SK-N-SH treated with all-trans-retinoic acid at 6 μM for 48 hours (cell line): ENCODE measurements around the gene DNAJB4.

ENCODE experiments used
- CREB5 ChIP-seq: fragments of 250-450 bp; sonication (Bioruptor Pico); IDR thresholded peaks from 2 replicates; pipeline ENCODE4 v1.5.1; 2020; ENCODE audit warnings: low read depth, mild to moderate bottlenecking, moderate library complexity
- GLIS3 ChIP-seq: fragments of 250-450 bp; sonication (Bioruptor Pico); IDR thresholded peaks from 2 replicates; pipeline ENCODE4 v1.5.0; 2020; ENCODE audit warnings: mild to moderate bottlenecking, moderate library complexity
- ISL1 ChIP-seq: fragments of 250-450 bp; sonication (Bioruptor Pico); IDR thresholded peaks from 2 replicates; pipeline ENCODE4 v2.1.2; 2022; ENCODE audit warnings: mild to moderate bottlenecking, moderate library complexity
- PPARA ChIP-seq: fragments of 250-450 bp; sonication (Bioruptor Pico); IDR thresholded peaks from 2 replicates; pipeline ENCODE4 v1.5.0; 2020; ENCODE audit warnings: mild to moderate bottlenecking, borderline replicate concordance
- ZNF565 ChIP-seq: fragments of 450-650 bp; formaldehyde crosslinking; conservative IDR thresholded peaks from 2 replicates; pipeline ENCODE4 v1.5.0; 2020; ENCODE audit warnings: low read depth, mild to moderate bottlenecking, moderate library complexity
- ZNF8 ChIP-seq: fragments of 450-650 bp; formaldehyde crosslinking; IDR thresholded peaks from 2 replicates; pipeline ENCODE4 v1.5.0; 2020; ENCODE audit warnings: mild to moderate bottlenecking, moderate library complexity

GRCh38 chr1:77986810-77987209 is 17.9 kb upstream of the DNAJB4 start:
- no peak for TF ChIP-seq PPARA
- TF ChIP-seq ZNF8 (CRISPR knock-in tag): no peak
- no peak for TF ChIP-seq CREB5 (CRISPR knock-in tag)
- TF ChIP-seq ZNF565 (CRISPR knock-in tag): no peak
- no peak for TF ChIP-seq GLIS3 (CRISPR knock-in tag)
- no peak for TF ChIP-seq ISL1 (CRISPR knock-in tag)
